HG03039 (cell line): ENCODE measurements around the gene LDLRAD4.

Source experiments
- ATAC-seq: cut with Tn5 transposase; IDR thresholded peaks from one replicate; pipeline ENCODE4 v1.9.1; 2021; ENCODE audit warnings: mild to moderate bottlenecking, moderate library complexity; ENCODE audit not compliant: unreplicated experiment

LDLRAD4 gene

GRCh38 chr18:13618760-13619438 lies 400.3 kb downstream of the LDLRAD4 start:
- ATAC-seq, result no peak

- no peak for ATAC-seq
Observed at GRCh38 chr18:13619505-13620205, 401.1 kb downstream of the LDLRAD4 start.

- ATAC-seq, result no peak
Observed at GRCh38 chr18:13620206-13620672, 401.7 kb downstream of the LDLRAD4 start.

GRCh38 chr18:13620818-13621445 lies 402.4 kb downstream of the LDLRAD4 start:
- no peak for ATAC-seq

DNA sequence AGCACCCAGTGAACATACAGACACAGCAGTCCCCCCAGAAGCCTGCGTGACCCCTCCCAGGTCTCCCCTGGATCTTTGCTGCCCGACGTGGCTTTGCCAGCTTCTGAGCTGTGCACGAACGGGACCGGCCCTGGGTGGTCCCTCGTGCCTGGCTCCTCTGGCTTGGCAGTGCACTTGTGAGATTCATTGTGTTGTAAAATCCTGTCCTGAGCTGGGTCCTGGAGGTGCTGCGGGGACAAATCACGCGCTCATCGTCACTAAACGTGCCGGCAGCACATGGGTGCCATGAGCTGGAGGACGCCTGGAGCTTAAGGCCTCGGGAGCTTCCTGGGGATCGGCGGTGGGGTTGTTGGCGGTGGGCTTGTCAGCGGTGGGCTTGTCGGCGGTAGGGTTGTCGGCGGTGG lies 402.9 kb downstream of the LDLRAD4 start:
- no peak for ATAC-seq

DNA sequence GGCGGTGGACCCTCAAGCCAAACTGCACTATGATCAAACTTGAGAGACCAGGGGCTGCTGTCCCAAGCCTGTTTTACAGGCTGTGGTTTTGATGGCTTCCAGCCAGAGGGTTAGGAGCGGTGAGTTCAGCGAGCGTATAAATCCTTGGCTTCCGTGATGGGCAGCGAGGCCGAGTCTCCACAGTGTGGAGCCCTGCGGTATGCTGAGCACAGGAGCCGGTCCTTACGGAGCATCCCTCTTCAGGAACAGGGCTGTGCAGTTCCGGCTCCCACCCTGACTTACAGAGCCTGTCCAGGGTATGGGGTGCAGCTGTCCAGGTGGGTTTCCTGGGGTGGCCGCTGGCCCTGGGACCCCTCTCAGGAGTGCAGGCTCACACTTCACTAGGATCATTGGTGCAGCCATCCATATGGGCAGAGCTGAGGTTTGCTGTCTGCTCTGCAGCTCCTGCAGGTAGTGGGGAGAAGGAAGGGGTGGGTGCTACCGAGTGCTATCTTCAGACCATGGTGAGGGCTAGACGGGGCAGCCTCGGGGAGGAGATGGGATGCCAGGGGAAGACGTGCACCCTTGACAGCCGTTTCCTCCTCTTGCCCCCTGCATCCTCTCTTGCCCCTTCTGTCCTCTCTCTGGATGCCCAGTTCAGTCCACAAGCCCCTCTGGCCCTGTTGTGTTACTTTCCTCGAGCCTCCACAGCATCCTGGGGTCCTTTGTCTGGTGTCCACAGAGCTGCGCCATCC lies 403.5 kb downstream of the LDLRAD4 start:
- no peak for ATAC-seq

DNA sequence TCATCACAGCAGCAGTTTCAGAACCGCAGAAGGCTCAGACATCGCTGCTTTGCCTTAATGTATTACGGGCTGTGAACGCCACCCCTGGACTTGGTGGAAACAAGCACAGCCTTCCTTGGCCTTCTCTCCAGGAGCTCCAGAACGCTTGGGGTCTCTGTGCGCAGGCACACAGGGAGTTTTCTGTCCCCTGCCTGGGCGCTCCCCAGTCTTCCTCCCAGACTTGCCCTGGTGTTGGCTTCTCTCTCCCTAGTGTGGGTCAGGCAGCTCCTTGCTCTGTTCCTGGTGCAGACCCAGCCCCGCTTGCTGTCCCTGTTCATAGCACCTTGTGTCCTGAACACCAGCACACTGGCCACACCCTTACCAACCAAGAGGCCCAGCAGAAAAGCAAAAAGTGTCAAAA lies 404.2 kb downstream of the LDLRAD4 start:
- no peak for ATAC-seq

DNA sequence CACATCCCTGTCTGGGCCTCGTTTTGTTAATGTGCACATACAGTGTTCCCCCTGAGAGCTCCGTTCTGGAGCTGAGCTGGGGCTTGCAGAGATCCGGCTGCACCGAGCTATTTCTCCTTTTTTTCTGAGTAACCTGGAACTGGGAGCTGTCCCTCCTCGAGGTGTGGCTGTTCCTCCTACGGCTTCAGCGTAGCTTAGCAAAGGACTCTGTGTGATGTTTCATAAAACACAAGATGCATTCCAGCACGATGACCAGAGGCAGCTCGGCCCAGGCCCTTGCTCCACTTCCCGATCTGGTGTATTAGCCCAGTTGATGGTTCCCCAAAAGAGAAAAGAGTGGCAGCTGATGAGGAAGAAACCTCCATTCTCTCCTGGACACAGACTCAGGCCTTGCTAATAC lies 404.8 kb downstream of the LDLRAD4 start:
- ATAC-seq, result no peak

GRCh38 chr18:13623871-13624270 lies 405.3 kb downstream of the LDLRAD4 start:
- no peak for ATAC-seq

DNA sequence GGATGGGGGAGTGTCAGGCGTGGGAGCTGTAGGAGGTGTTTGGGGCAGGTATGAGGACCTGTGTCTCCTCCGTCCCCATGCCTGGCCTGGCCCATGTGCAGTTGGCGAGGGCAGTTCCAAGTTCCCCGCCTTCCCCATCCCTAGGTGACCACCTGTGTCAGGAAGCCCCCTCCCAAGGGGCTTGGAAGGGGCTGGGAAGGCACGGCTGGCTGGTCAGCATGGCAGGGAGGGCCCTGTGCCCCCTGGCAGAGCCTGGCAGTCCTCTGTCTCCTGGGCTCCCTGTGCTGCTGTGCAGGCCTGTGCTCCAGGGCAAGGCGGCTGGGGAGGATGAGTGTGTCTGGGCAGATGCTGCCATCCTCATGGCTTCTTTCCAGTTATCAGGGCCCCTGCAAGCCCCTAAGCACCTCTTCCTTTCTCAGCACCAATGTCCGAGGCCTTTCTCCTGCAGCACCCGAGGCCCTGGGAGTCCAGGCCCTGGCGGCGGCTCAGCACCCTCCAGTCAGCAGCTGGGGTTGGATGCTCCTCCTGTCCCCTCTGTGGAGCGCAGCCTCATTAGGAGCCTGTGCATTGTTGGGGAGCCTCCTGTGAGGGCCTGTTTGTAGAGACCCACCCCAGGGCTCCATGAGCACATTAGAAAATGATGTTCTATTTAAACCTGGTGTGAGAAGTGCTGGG lies 406.1 kb downstream of the LDLRAD4 start:
- ATAC-seq, result no peak

- no peak for ATAC-seq
Observed at GRCh38 chr18:13625355-13625754, 406.8 kb downstream of the LDLRAD4 start.

DNA sequence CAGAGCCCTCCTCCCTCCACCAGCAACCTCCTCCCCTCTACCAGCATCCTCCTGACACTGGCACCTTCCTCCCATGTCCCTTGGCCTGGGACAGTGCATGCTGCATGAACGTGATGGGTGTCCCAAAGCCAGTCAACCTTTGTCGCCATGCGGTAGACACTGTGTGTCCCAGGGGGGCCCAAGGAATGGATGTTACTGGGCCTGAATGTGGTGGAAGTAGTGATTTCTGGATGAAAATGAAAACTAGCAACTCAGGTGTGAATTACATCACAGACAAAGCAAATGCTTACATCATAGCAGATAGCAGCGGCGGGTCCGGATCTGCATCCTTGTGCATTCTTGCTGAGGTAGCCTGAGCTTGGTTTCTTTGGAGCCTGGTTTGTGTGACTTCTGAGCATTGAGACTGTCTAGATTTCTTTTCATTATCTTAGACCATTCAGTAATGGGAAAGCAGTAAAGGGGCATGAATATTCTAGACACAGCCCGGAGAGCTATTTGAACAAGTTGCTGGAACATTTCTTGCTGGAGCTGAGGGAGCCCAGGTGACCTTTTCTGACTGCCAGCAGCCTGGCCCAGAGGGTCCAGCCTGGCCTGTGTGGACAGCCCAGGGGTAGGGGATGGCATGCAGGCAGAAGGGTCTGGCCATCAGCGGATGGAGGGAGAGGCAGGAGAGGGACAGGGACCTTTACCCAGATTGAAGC lies 407.4 kb downstream of the LDLRAD4 start:
- ATAC-seq, result no peak

DNA sequence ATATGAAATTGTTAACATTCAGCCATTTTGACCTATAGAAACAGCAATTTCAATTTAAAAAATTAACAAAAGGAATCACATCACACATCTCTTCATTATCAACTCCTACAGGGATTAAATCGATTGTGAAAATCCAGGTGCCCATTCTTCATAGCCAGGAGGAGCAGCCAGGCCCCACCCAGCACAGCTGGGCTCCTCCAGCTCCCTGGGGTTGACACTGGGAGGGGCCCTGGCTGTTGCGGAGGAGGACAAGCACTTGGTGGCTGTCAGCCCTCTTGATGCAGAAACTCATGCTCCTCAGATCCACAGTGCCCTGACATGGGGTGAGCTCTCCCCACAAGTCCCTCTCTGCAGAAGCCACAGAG lies 408.0 kb downstream of the LDLRAD4 start:
- ATAC-seq, result no peak

DNA sequence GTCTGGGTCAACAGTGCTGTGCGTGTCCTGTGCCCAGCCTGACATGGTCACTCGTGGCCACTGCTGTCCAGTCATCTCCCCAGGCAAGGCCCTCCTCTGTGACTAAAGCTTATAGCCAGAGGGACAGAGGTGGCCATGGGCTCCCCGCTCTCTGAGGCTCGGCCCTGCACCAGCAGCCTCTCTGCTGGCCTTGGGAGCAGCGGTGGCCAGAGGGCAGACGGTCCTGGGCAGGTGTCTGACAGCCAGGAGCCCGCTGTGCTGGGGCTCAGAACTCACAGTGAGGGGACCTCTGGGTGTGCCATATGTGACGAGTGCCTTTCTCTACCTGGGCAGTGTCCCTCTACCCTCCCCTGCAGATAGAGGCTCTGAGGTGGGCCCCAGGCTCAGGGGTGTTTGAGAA lies 409.1 kb downstream of the LDLRAD4 start:
- no peak for ATAC-seq

- ATAC-seq, result no peak
Observed at GRCh38 chr18:13628211-13628610, 409.7 kb downstream of the LDLRAD4 start.

GRCh38 chr18:13629841-13630715 lies 411.5 kb downstream of the LDLRAD4 start:
- ATAC-seq, result peak; percentile 67

GRCh38 chr18:13630716-13631268 lies 412.2 kb downstream of the LDLRAD4 start:
- no peak for ATAC-seq

GRCh38 chr18:13633700-13634099 lies 415.1 kb downstream of the LDLRAD4 start:
- no peak for ATAC-seq

DNA sequence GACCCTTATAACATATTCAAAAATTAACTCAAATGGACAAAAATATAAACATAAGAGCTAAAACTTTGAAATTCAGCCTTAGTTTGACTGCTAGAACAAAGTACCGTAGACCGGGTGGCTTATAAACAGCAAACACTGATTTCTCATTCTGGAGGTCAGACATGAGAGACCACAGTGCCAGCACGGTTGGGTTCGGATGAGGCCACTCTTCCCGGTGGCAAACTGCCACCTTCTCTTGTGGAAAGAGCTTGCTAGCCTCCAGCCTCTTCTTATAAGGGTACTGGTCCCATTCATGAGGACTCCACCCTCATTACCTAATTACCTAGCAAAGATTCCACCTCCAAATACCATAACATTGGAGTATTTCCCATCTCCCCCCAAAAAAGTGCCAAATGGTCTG lies 416.5 kb downstream of the LDLRAD4 start:
- ATAC-seq, result no peak
